Suprapubic skin (tissue), 4 donors: ENCODE measurements around the gene MUTYH.

Experiments used
- CTCF ChIP-seq, 2 donors: fragments of 200-600 bp in 1 of 2; fragments of 450-650 bp in 1 of 2; sonication (generic) in 1 of 2; IDR thresholded peaks; one replicate each; pipeline ENCODE4 v1.5.1; 2016 to 2019; ENCODE audit warnings: antibody characterized with exemption in 2 of 2, mild to moderate bottlenecking in 1 of 2, moderate library complexity in 1 of 2
- POLR2A ChIP-seq, 2 donors: fragments of 450-650 bp; IDR thresholded peaks; one replicate each; pipeline ENCODE4 v1.6.1; 2017; ENCODE audit warnings: antibody characterized with exemption in 2 of 2, mild to moderate bottlenecking in 2 of 2, moderate library complexity in 2 of 2
- POLR2AphosphoS5 ChIP-seq, 3 donors: sonication (generic); formaldehyde crosslinking; IDR thresholded peaks; one replicate each; pipeline ENCODE4 v1.6.1; 2017; ENCODE audit warnings: antibody characterized with exemption in 3 of 3

GRCh38 chr1:45348020-45348419, 7.8 kb upstream of the MUTYH start:
- no peak for TF ChIP-seq POLR2A (IDR thresholded peaks at IDR 0.05)
- TF ChIP-seq CTCF (IDR thresholded peaks at IDR 0.05): no peak
- TF ChIP-seq POLR2AphosphoS5 (IDR thresholded peaks at IDR 0.05): no peak
